ENCODE results near the gene SAXO1.
"Not testable (repeated sequence)": the region's sequence is repeated elsewhere in the genome, so short reads cannot be mapped to it uniquely, and the experiment has no call there.

SAXO1 gene

GRCh38 chr9:18936094-18936871 lies 96.7 kb downstream of the SAXO1 start:
- Histone ChIP-seq H3F3A (ENCODE audit: control insufficient read depth, insufficient read depth) (no peaks in the 10 kb centered on the region), H3K4me3 (ENCODE audit: low read length) (no peak overlapping the region), H3K9me3 (ENCODE audit: control insufficient read depth, insufficient read depth, low read length) (no peaks in the 10 kb centered on the region), H3K9me2 (replicated peaks; ENCODE audit: control insufficient read depth, low read length) (no peaks in the 10 kb centered on the region), H3K4me1 (ENCODE audit: control insufficient read depth, low read length) (no peaks in the 10 kb centered on the region), H3K27ac (ENCODE audit: low read depth, low read length) (no peak overlapping the region), H3K36me3 (ENCODE audit: control insufficient read depth, low read length) (no peaks in the 10 kb centered on the region), H4K20me1 (ENCODE audit: control insufficient read depth, insufficient read depth, low read depth, low read length) (no peaks in the 10 kb centered on the region), H3K4me2 (ENCODE audit: low read length) (no peak overlapping the region), H3K79me2 (ENCODE audit: control insufficient read depth, low read length) (no peaks in the 10 kb centered on the region), H3K27me3 (ENCODE audit: control insufficient read depth, low read length) (no peaks in the 10 kb centered on the region)
- no peak for TF ChIP-seq EZH2phosphoT487 (IDR thresholded peaks at IDR 0.05; ENCODE audit: borderline replicate concordance, low read length)

DNA sequence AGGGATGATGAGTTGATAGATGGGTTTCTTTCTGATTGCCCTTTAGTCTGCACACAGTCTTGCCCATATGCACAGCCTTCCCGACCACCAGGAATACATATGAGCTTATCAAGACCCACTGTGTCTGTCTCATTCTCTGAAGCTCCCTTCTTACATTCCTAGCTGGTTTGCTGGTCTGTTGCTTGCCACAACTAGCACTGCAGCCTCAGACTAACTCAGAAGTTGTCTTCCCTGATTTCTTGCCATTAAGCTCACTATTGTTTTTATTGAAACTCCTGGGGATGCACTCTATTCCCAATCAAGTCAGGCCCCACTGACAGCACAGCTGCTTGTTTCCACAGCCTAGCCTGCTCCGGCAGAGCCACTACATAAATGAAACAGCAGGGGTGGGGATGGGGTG lies 97.5 kb downstream of the SAXO1 start:
- TF ChIP-seq CTCF (IDR thresholded peaks at IDR 0.05; ENCODE audit: low read depth, low read length, poor library complexity, severe bottlenecking) (no peak), EZH2phosphoT487 (IDR thresholded peaks at IDR 0.05; ENCODE audit: borderline replicate concordance, low read length) (no peak)
- Histone ChIP-seq H3K4me2 (ENCODE audit: low read length) (no peak overlapping the region), H3K27ac (ENCODE audit: low read depth, low read length) (no peak overlapping the region)

GRCh38 chr9:18930611-18931010 lies 102.4 kb downstream of the SAXO1 start:
- H3K4me3 ChIP-seq (ENCODE audit: low read length); H3K27ac ChIP-seq (ENCODE audit: low read depth, low read length); H3K27me3 ChIP-seq (ENCODE audit: control insufficient read depth, low read length); H3K4me2 ChIP-seq (ENCODE audit: low read length); H3K9me2 ChIP-seq (replicated peaks; ENCODE audit: control insufficient read depth, low read length); H3F3A ChIP-seq (ENCODE audit: control insufficient read depth, insufficient read depth); H3K36me3 ChIP-seq (ENCODE audit: control insufficient read depth, low read length); H3K9me3 ChIP-seq (ENCODE audit: control insufficient read depth, insufficient read depth, low read length); H4K20me1 ChIP-seq (ENCODE audit: control insufficient read depth, insufficient read depth, low read depth, low read length); H3K4me1 ChIP-seq (ENCODE audit: control insufficient read depth, low read length); H3K79me2 ChIP-seq (ENCODE audit: control insufficient read depth, low read length): not testable (repeated sequence)

More for the DNA sequence above, 97.5 kb downstream of the SAXO1 start:
- Histone ChIP-seq H3K36me3 (ENCODE audit: control insufficient read depth, low read length) (no peaks in the 10 kb centered on the region), H3F3A (ENCODE audit: control insufficient read depth, insufficient read depth) (no peaks in the 10 kb centered on the region), H3K4me1 (ENCODE audit: control insufficient read depth, low read length) (no peaks in the 10 kb centered on the region), H3K27me3 (ENCODE audit: control insufficient read depth, low read length) (no peaks in the 10 kb centered on the region), H4K20me1 (ENCODE audit: control insufficient read depth, insufficient read depth, low read depth, low read length) (no peaks in the 10 kb centered on the region), H3K9me3 (ENCODE audit: control insufficient read depth, insufficient read depth, low read length) (no peaks in the 10 kb centered on the region), H3K4me3 (ENCODE audit: low read length) (no peak overlapping the region), H3K9me2 (replicated peaks; ENCODE audit: control insufficient read depth, low read length) (no peaks in the 10 kb centered on the region), H3K79me2 (ENCODE audit: control insufficient read depth, low read length) (no peaks in the 10 kb centered on the region)

GRCh38 chr9:18928711-18929110 lies 104.3 kb downstream of the SAXO1 start:
- H3K4me3 ChIP-seq (ENCODE audit: low read length) = no peak overlapping the region
- no peaks in the 10 kb centered on the region for H3K9me2 ChIP-seq (replicated peaks; ENCODE audit: control insufficient read depth, low read length)
- no peaks in the 10 kb centered on the region for H3F3A ChIP-seq (ENCODE audit: control insufficient read depth, insufficient read depth)
- no peaks in the 10 kb centered on the region for H3K27me3 ChIP-seq (ENCODE audit: control insufficient read depth, low read length)
- H3K36me3 ChIP-seq (ENCODE audit: control insufficient read depth, low read length) = no peaks in the 10 kb centered on the region
- H4K20me1 ChIP-seq (ENCODE audit: control insufficient read depth, insufficient read depth, low read depth, low read length) = no peaks in the 10 kb centered on the region
- no peak for TF ChIP-seq EZH2phosphoT487 (IDR thresholded peaks at IDR 0.05; ENCODE audit: borderline replicate concordance, low read length)
- TF ChIP-seq CTCF (IDR thresholded peaks at IDR 0.05; ENCODE audit: low read depth, low read length, poor library complexity, severe bottlenecking) = no peak
- no peak overlapping the region for H3K4me2 ChIP-seq (ENCODE audit: low read length)
- no peaks in the 10 kb centered on the region for H3K9me3 ChIP-seq (ENCODE audit: control insufficient read depth, insufficient read depth, low read length)
- no peaks in the 10 kb centered on the region for H3K4me1 ChIP-seq (ENCODE audit: control insufficient read depth, low read length)
- no peaks in the 10 kb centered on the region for H3K79me2 ChIP-seq (ENCODE audit: control insufficient read depth, low read length)
- H3K27ac ChIP-seq (ENCODE audit: low read depth, low read length) = no peak overlapping the region
